ENCODE results near the gene GPR132. TPM values are rescaled to one million over a fixed set of nuclear protein-coding genes. Genes with fewer than 3 reads are reported as not detected.

The GPR132 gene
- total and polyA plus RNA-seq, 2 donors (not counting 1 experiment from before 2014, with no cell fraction given), result 38.6 to 54.5 TPM

DNA sequence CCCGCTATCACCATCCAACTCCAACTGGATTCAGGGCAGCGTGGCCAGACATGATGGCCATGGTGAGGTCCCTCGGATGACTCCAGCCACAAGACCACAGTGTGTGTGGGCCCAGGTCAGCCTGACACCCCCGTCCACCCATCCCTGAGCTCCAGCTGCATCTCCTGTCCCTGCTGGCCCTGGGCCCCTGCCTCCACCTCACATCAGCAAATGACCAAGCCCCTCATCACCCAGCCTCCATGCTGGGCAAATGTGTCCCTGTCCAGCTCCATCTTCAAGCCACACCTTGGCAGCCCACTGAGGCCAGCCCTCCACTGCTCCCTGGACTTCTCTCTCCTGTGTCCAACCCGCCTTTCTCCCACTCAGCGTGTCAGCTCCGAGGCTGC, 3.2 kb downstream of the GPR132 start:
- H3K27me3 Mint-ChIP-seq, result no peaks in the 10 kb centered on the region
- peak overlapping the region; percentile 74 to 98 for H3K27ac ChIP-seq (ENCODE audit: low read length in 2 of 2)
- no peaks in the 10 kb centered on the region for H3K9me3 Mint-ChIP-seq (ENCODE audit: insufficient read depth)
- peak overlapping the region; percentile 97 for H3K4me2 ChIP-seq (replicated peaks; ENCODE audit: low read depth, low read length, poor library complexity, severe bottlenecking)
- H2AFZ ChIP-seq (ENCODE audit: insufficient read depth, low read depth, low read length, poor library complexity, severe bottlenecking), result no peak overlapping the region
- H3K79me2 ChIP-seq (ENCODE audit: control insufficient read depth, insufficient read depth, low read length), result peaks cover 95% of the 10 kb centered on the region
- peaks cover 82% of the 10 kb centered on the region for H3K4me1 Mint-ChIP-seq
- peak overlapping the region; percentile 19 to 100 (median 54) for H3K4me3 ChIP-seq (ENCODE audit: control extremely low read depth in 1 of 5, extremely low read depth in 1 of 5, insufficient read depth in 1 of 5, low read depth in 2 of 5, low read length in 4 of 5)
- H4K20me1 ChIP-seq (ENCODE audit: control insufficient read depth, insufficient read depth, low read length, poor library complexity, severe bottlenecking), result peaks cover 61% of the 10 kb centered on the region
- DNase-seq (no peak), ATAC-seq (ENCODE audit: low read depth) (no peak)
- no peaks in the 10 kb centered on the region for H3K9me3 ChIP-seq (ENCODE audit: control extremely low read depth in 1 of 3, control insufficient read depth in 2 of 3, insufficient read depth in 1 of 3, low read length in 2 of 3)
- WGBS (ENCODE audit: insufficient coverage), result 63% methylated on average over 6 of the region's 7 CpGs
- TF ChIP-seq EZH2 (IDR thresholded peaks at IDR 0.05; ENCODE audit: borderline replicate concordance, insufficient read depth, low read depth, low read length, poor library complexity, severe bottlenecking) (no peak), CTCF (IDR thresholded peaks at IDR 0.05) (no peak)
- peak overlapping the region; percentile 72 for H3K9ac ChIP-seq (ENCODE audit: low read length)
- no peaks in the 10 kb centered on the region for H3K27me3 ChIP-seq (replicated peaks in 1 of 4; ENCODE audit: control extremely low read depth in 1 of 4, control insufficient read depth in 3 of 4, insufficient read depth in 4 of 4, low read length in 3 of 4)
- POLR2A ChIA-PET, result interaction anchor here (0.6 to 1.4 kb wide), 7 partner anchors 8 to 239 kb away, joined by 3 to 6 read pairs (median 4); partner anchors contain the start of gene BRF1
- peak overlapping the region; percentile 96 for H3K27ac Mint-ChIP-seq
- peaks cover 71 to 82% of the 10 kb centered on the region in 2 donors for H3K4me1 ChIP-seq (ENCODE audit: control insufficient read depth in 2 of 2, insufficient read depth in 2 of 2, low read length in 2 of 2)
- intact Hi-C loops (cut with micrococcal nuclease), result loop anchor here (10.0 kb wide), 1 partner anchor 423 kb away; the partner anchor contains the start of gene CRIP1
- CTCF ChIA-PET, result interaction anchor here (0.5 to 11.9 kb wide), 6 partner anchors 12 to 240 kb away, joined by 3 to 192 read pairs (median 6); no protein-coding TSS in a partner anchor
- peaks cover 0 to 16% of the 10 kb centered on the region in 2 experiments for H3K36me3 ChIP-seq (replicated peaks in 1 of 2; ENCODE audit: control extremely low read depth in 1 of 2, control insufficient read depth in 1 of 2, extremely low read depth in 1 of 2, insufficient read depth in 2 of 2, low read length in 1 of 2)
- peak overlapping the region; percentile 90 for H3K4me3 Mint-ChIP-seq

DNA sequence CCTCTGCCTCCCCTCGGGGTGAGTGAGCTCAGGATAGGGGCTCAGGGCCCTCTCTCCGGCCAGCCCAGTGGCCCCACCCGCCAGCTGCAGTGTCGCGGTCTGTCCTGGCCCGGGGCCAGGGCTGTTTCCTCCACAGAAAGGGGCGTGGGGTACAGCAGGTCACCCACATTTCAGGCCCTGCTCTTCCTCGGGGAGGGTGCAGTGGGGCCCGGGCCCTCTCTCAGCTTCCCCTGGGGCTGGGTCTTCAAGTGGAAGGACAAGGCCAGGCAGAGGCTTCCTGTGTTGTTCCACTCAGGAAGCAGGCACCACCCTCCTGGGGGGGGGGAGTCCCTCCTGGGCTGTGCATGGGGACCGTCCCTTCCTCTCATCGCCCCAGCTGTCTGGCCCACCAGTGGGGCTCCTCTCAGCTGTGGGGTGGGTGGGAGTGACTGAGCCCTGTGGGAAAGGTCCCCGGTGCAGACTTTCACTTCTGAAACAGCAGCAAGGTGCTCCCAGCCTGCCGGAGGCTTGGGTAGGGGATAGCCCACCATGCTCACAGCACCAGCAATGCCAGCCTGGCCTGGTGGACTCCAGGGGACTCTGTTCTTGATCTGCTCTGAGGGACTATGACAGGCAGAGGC, 3.7 kb downstream of the GPR132 start:
- no peaks in the 10 kb centered on the region for H3K9me3 ChIP-seq (ENCODE audit: control extremely low read depth in 1 of 3, control insufficient read depth in 2 of 3, insufficient read depth in 1 of 3, low read length in 2 of 3)
- ATAC-seq (ENCODE audit: low read depth) (peak; percentile 26), DNase-seq (peak; percentile 70)
- no peak overlapping the region for H2AFZ ChIP-seq (ENCODE audit: insufficient read depth, low read depth, low read length, poor library complexity, severe bottlenecking)
- peak overlapping the region; percentile 74 to 98 for H3K27ac ChIP-seq (ENCODE audit: low read length in 2 of 2)
- CTCF ChIA-PET, result interaction anchor here (0.7 to 11.9 kb wide), 8 partner anchors 12 to 165 kb away, joined by 3 to 192 read pairs (median 4); no protein-coding TSS in a partner anchor
- peak overlapping the region; percentile 97 for H3K4me2 ChIP-seq (replicated peaks; ENCODE audit: low read depth, low read length, poor library complexity, severe bottlenecking)
- peaks cover 0 to 21% of the 10 kb centered on the region in 2 experiments for H3K36me3 ChIP-seq (replicated peaks in 1 of 2; ENCODE audit: control extremely low read depth in 1 of 2, control insufficient read depth in 1 of 2, extremely low read depth in 1 of 2, insufficient read depth in 2 of 2, low read length in 1 of 2)
- H3K4me1 ChIP-seq (ENCODE audit: control insufficient read depth in 2 of 2, insufficient read depth in 2 of 2, low read length in 2 of 2), result peaks cover 66 to 77% of the 10 kb centered on the region in 2 donors
- Mint-ChIP-seq H3K27ac (peak overlapping the region; percentile 96), H3K9me3 (ENCODE audit: insufficient read depth) (no peaks in the 10 kb centered on the region), H3K4me1 (peaks cover 78% of the 10 kb centered on the region), H3K27me3 (no peaks in the 10 kb centered on the region), H3K4me3 (peak overlapping the region; percentile 90)
- peaks cover 93% of the 10 kb centered on the region for H3K79me2 ChIP-seq (ENCODE audit: control insufficient read depth, insufficient read depth, low read length)
- no peaks in the 10 kb centered on the region for H3K27me3 ChIP-seq (replicated peaks in 1 of 4; ENCODE audit: control extremely low read depth in 1 of 4, control insufficient read depth in 3 of 4, insufficient read depth in 4 of 4, low read length in 3 of 4)
- H3K4me3 ChIP-seq (ENCODE audit: control extremely low read depth in 1 of 5, extremely low read depth in 1 of 5, insufficient read depth in 1 of 5, low read depth in 2 of 5, low read length in 4 of 5), result peak overlapping the region; percentile 19 to 100 (median 54)
- intact Hi-C loops (cut with micrococcal nuclease), result loop anchor here (10.0 kb wide), 1 partner anchor 423 kb away; the partner anchor contains the start of gene CRIP1
- 1% methylated on average over 10 of the region's 13 CpGs for WGBS (ENCODE audit: insufficient coverage)
- TF ChIP-seq EZH2 (IDR thresholded peaks at IDR 0.05; ENCODE audit: borderline replicate concordance, insufficient read depth, low read depth, low read length, poor library complexity, severe bottlenecking) (no peak), CTCF (IDR thresholded peaks at IDR 0.05) (no peak)
- H3K9ac ChIP-seq (ENCODE audit: low read length), result peak overlapping the region; percentile 72
- POLR2A ChIA-PET, result interaction anchor here (0.6 to 1.7 kb wide), 9 partner anchors 8 to 239 kb away, joined by 3 to 9 read pairs (median 4); partner anchors contain the start of genes BRF1 and CLBA1
- H4K20me1 ChIP-seq (ENCODE audit: control insufficient read depth, insufficient read depth, low read length, poor library complexity, severe bottlenecking), result peaks cover 66% of the 10 kb centered on the region
